ENCODE data around the gene LAMTOR5. TPM values are rescaled to one million over a fixed set of nuclear protein-coding genes. Genes with fewer than 3 reads are reported as not detected.

LAMTOR5 gene
- total and polyA plus RNA-seq, 10 of the 15 experiments (the other 5 are each of a cell fraction or from before 2014, with no cell fraction given) = 64.1 to 613 (median 315) TPM

DNA sequence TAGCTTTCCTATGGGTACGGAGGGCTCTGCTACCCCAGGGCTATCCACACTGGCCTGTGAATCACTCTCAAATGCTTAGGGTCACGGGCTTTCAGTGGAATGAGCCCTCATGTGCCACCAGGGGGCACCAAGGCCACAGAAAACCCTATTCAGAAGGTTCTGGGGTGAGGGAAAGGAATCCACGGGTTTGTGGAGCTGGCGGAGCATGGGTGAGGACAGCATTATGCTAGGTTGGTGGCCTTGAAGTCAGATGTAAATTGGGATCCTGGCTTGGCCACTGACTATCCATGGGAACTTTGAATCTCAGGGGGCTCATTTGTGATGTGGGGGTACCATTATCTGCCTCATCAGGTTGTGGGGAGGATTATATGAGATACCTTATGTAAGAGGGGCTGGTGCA, 5.1 kb upstream of the LAMTOR5 start:
- Histone ChIP-seq H3K9me3 (replicated peaks; ENCODE audit: control insufficient read depth, insufficient read depth, low read length) (no peaks in the 10 kb centered on the region), H3K36me3 (ENCODE audit: control insufficient read depth in 2 of 2, insufficient read depth in 2 of 2, low read length in 1 of 2) (no peaks in the 10 kb centered on the region), H2AFZ (ENCODE audit: control insufficient read depth, low read depth, low read length) (peak overlapping the region; percentile 58), H3K79me2 (ENCODE audit: control insufficient read depth, insufficient read depth, low read length) (peaks cover 6% of the 10 kb centered on the region), H3K9ac (ENCODE audit: control insufficient read depth, insufficient read depth, low read length) (no peak overlapping the region), H3K27me3 (replicated peaks in 1 of 2; ENCODE audit: control insufficient read depth in 2 of 2, insufficient read depth in 2 of 2, low read length in 1 of 2) (peaks cover 0 to 2% of the 10 kb centered on the region in 2 experiments; a peak in 2 of 4 replicates), H3K4me3 (no peak overlapping the region), H3K4me2 (ENCODE audit: control insufficient read depth, insufficient read depth) (0 out of 2 replicates have a peak overlapping the region, but pooled peaks have one; percentile 33), H4K20me1 (ENCODE audit: control insufficient read depth, insufficient read depth) (no peaks in the 10 kb centered on the region), H3K4me1 (ENCODE audit: control insufficient read depth, insufficient read depth, low read length) (peaks cover 6% of the 10 kb centered on the region), H3K27ac (ENCODE audit: control insufficient read depth, insufficient read depth) (no peak overlapping the region)
- 0% methylated on average over 4 of the region's 4 CpGs for WGBS (ENCODE audit: insufficient coverage, insufficient replicate concordance, low lambda C conversion rate, missing lambda C conversion rate)
- CTCF ChIA-PET = interaction anchor here (0.7 to 9.5 kb wide), 31 partner anchors 10 to 358 kb away, joined by 3 to 146 read pairs (median 4); partner anchors contain the start of genes KCNC4 and RBM15
- RAD21 ChIA-PET (ENCODE audit: unreplicated experiment) = interaction anchor here (0.6 to 3.5 kb wide), 11 partner anchors 27 to 353 kb away, joined by 3 to 28 read pairs (median 5); partner anchors contain the start of gene RBM15
- SMC1A ChIA-PET (ENCODE audit: uncharacterized antibody, unreplicated experiment) = interaction anchor here (0.8 to 6.5 kb wide), 17 partner anchors 20 to 383 kb away, joined by 3 to 61 read pairs (median 4); partner anchors contain the start of gene RBM15
- FAIRE-seq (peak; percentile 47), DNase-seq (ENCODE audit: low read depth, low spot score) (peak; percentile 24), ATAC-seq (peak; percentile 88)
- no TSS peak for BruUV-seq (replicated peaks)
- in situ Hi-C loops (cut with MboI) = no loop called here
- POLR2A ChIA-PET = interaction anchor here (0.6 to 2.1 kb wide), 3 partner anchors 70 to 76 kb away, joined by 3 to 9 read pairs (median 4); partner anchors contain the start of gene RBM15
- intact Hi-C loops (cut with micrococcal nuclease; ENCODE audit: unreplicated experiment) = loop anchor here (1.0 to 10.0 kb wide), 4 partner anchors 48 to 372 kb away; no protein-coding TSS in a partner anchor
- TF ChIP-seq, protein P1, sequence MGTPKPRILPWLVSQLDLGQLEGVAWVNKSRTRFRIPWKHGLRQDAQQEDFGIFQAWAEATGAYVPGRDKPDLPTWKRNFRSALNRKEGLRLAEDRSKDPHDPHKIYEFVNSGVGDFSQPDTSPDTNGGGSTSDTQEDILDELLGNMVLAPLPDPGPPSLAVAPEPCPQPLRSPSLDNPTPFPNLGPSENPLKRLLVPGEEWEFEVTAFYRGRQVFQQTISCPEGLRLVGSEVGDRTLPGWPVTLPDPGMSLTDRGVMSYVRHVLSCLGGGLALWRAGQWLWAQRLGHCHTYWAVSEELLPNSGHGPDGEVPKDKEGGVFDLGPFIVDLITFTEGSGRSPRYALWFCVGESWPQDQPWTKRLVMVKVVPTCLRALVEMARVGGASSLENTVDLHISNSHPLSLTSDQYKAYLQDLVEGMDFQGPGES (IDR thresholded peaks at IDR 0.05) = no peak
- peak; percentile 27; the same call in 1 of the 2 replicates for TF ChIP-seq RUNX3 (IDR thresholded peaks at IDR 0.05; ENCODE audit: low read length)
- no peak for TF ChIP-seq HCFC1 (IDR thresholded peaks at IDR 0.05; ENCODE audit: low read length)
- TF ChIP-seq KAT2A (conservative IDR thresholded peaks at IDR 0.05; ENCODE audit: control insufficient read depth, low read depth, low read length) = no peak
- TF ChIP-seq GATAD2B (conservative IDR thresholded peaks at IDR 0.05; ENCODE audit: low read depth) = no peak
- no peak for TF ChIP-seq HSF1 (IDR thresholded peaks at IDR 0.05; ENCODE audit: low read depth, low read length)
- TF ChIP-seq, protein P2, sequence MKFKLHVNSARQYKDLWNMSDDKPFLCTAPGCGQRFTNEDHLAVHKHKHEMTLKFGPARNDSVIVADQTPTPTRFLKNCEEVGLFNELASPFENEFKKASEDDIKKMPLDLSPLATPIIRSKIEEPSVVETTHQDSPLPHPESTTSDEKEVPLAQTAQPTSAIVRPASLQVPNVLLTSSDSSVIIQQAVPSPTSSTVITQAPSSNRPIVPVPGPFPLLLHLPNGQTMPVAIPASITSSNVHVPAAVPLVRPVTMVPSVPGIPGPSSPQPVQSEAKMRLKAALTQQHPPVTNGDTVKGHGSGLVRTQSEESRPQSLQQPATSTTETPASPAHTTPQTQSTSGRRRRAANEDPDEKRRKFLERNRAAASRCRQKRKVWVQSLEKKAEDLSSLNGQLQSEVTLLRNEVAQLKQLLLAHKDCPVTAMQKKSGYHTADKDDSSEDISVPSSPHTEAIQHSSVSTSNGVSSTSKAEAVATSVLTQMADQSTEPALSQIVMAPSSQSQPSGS (IDR thresholded peaks at IDR 0.05; ENCODE audit: low read length) = no peak
- no peak for TF ChIP-seq JUNB (IDR thresholded peaks at IDR 0.05)
- TF ChIP-seq IRF4 (IDR thresholded peaks at IDR 0.05; ENCODE audit: low read depth, low read length) = no peak
- peak; percentile 84 for TF ChIP-seq SMC3 (IDR thresholded peaks at IDR 0.05; ENCODE audit: borderline replicate concordance, low read length)
- TF ChIP-seq CTCF (IDR thresholded peaks at IDR 0.05 in 2 of 3, conservative IDR thresholded peaks at IDR 0.05 in 1 of 3; ENCODE audit: control insufficient read depth in 2 of 3, extremely low read depth in 1 of 3, insufficient read depth in 1 of 3, low read depth in 3 of 3, low read length in 3 of 3) = peak; percentile 80 to 83 (median 83)
- TF ChIP-seq BHLHE40 (IDR thresholded peaks at IDR 0.05; ENCODE audit: borderline replicate concordance in 1 of 2, low read depth in 2 of 2, low read length in 1 of 2) = peak in 1 of 2 experiments; percentile 48; a peak in 1 of 4 replicates
- TF ChIP-seq JUND (IDR thresholded peaks at IDR 0.05; ENCODE audit: low read depth, low read length) = no peak
- TF ChIP-seq, protein P3, sequence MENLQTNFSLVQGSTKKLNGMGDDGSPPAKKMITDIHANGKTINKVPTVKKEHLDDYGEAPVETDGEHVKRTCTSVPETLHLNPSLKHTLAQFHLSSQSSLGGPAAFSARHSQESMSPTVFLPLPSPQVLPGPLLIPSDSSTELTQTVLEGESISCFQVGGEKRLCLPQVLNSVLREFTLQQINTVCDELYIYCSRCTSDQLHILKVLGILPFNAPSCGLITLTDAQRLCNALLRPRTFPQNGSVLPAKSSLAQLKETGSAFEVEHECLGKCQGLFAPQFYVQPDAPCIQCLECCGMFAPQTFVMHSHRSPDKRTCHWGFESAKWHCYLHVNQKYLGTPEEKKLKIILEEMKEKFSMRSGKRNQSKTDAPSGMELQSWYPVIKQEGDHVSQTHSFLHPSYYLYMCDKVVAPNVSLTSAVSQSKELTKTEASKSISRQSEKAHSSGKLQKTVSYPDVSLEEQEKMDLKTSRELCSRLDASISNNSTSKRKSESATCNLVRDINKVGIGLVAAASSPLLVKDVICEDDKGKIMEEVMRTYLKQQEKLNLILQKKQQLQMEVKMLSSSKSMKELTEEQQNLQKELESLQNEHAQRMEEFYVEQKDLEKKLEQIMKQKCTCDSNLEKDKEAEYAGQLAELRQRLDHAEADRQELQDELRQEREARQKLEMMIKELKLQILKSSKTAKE (IDR thresholded peaks at IDR 0.05; ENCODE audit: low read depth, poor library complexity, severe bottlenecking) = no peak
- peak; percentile 29; the same call in 1 of the 2 replicates for TF ChIP-seq RB1 (IDR thresholded peaks at IDR 0.05; ENCODE audit: borderline replicate concordance)
